Lung (tissue), 12 donors: ENCODE data around the gene SPSB4. TPM values are rescaled to one million over a fixed set of nuclear protein-coding genes. Genes with fewer than 3 reads are reported as not detected.

Source experiments
- ATAC-seq: fragments of 200-7000 bp; cut with Tn5 transposase; one replicate; pipeline ENCODE4 v1.9.1; 2020; ENCODE audit warnings: moderate number of reproducible peaks; ENCODE audit not compliant: insufficient read depth, low FRiP score
- DNase-seq, 3 donors: peaks; one replicate each; pipeline ENCODE4 v3.0.0-alpha.2; 2013 to 2017
- H3K27ac ChIP-seq, 2 donors: one replicate each; pipeline ENCODE4 v1.5.1; 2013; ENCODE audit warnings: mild to moderate bottlenecking in 2 of 2, moderate library complexity in 2 of 2, control low read depth in 1 of 2, inconsistent platforms in 1 of 2, low read depth in 1 of 2, low read length in 1 of 2
- H3K27me3 ChIP-seq, 3 donors: one replicate each; pipeline ENCODE4 v1.5.1; 2013; ENCODE audit warnings: low read length in 2 of 3; ENCODE audit not compliant: control insufficient read depth in 3 of 3, insufficient read depth in 3 of 3
- H3K36me3 ChIP-seq, 4 donors: one replicate each; pipeline ENCODE4 v1.5.1; 2013; ENCODE audit warnings: low read length in 4 of 4, mild to moderate bottlenecking in 1 of 4, moderate library complexity in 1 of 4; ENCODE audit not compliant: control insufficient read depth in 4 of 4, insufficient read depth in 4 of 4
- H3K4me1 ChIP-seq, 5 donors: one replicate each; pipeline ENCODE4 v1.5.1; 2013; ENCODE audit warnings: low read length in 5 of 5, mild to moderate bottlenecking in 2 of 5, moderate library complexity in 1 of 5; ENCODE audit not compliant: control insufficient read depth in 5 of 5, insufficient read depth in 5 of 5
- H3K4me3 ChIP-seq: one replicate; pipeline ENCODE4 v1.5.1; 2013; ENCODE audit warnings: mild to moderate bottlenecking, control low read depth, moderate library complexity
- H3K9ac ChIP-seq, 2 donors: one replicate each; pipeline ENCODE4 v1.5.1; 2013; ENCODE audit warnings: low read length in 2 of 2, control low read depth in 1 of 2; ENCODE audit not compliant: insufficient read depth in 1 of 2
- H3K9me3 ChIP-seq, 4 donors: one replicate each; pipeline ENCODE4 v1.5.1; 2013; ENCODE audit warnings: low read length in 3 of 4, mild to moderate bottlenecking in 1 of 4, moderate library complexity in 1 of 4; ENCODE audit not compliant: control insufficient read depth in 4 of 4, insufficient read depth in 3 of 4
- WGBS, 2 donors: extraction: QIAGEN DNeasy Blood & Tissue Kit; methylation state at CpG; one replicate each; pipeline ENCODE4 v1.1.7; 2013; 5-methylcytosine and 5-hydroxymethylcytosine counted together
- polyA plus RNA-seq, 2 donors: library from polyadenylated mRNA; stranded (reverse); fragments of 200-250 nt; gene quantifications; one replicate each; pipeline ENCODE4 v1.2.1, GENCODE V29; 2013
- total RNA-seq, 2 donors: library from RNA; depleted of rRNA in 1 of 2; stranded (reverse); fragments of >200 nt in 1 of 2; gene quantifications; one replicate each; pipeline ENCODE4 v1.2.1, GENCODE V29; 2014 to 2021
- TF ChIP-seq, protein P1 (sequence below): IDR thresholded peaks from 2 replicates; pipeline ENCODE4 v1.5.1; 2012; ENCODE audit warnings: mild to moderate bottlenecking; ENCODE audit errors: control extremely low read depth, extremely low read depth
- donor health status: control.
- donor health status: control.
- donor health status: Bipolar disorder and iron deficiency.
- donor health status: healthy.
- donor health status: DM: yes; HTN: yes; CAD: no.

SPSB4 gene
- total and polyA plus RNA-seq, 4 donors = 0.25 to 4.4 (median 1.5) TPM

DNA sequence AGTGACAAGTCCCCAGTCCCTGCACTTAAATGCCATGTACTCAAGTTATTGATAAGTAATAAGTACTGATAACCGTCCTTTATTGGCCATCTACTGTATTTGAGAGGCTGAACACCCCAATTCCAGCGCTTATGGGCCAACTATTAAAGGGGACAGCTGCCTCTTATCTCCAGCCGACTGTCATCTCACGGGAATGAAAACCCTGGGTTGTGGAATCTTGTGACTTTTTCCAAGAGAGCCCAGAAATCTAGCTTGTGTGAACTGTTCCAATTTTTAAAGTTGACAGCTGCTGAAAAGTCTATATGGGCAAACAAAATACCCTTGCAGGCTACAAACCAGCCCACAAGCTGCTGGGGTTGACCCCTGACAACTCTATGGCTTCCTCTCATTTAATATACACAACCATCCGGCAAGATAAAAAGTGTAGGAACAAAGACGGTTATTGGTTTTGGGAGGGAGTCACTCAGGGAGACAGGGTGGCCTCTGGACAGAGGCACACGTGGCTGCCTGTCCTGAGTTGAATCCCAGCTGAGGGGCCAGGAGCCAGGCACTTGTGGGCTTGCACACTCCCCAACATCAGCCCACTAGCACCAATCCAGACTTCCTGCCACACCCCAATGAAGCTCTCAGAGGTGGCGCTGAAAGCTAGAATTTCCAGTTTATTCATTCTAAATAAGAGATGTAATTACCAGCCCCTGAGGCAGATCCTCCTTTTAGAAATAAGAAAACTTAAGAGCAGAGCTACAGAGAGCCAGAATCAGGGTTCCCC lies 16.2 kb downstream of the SPSB4 start:
- TF ChIP-seq, protein P1, sequence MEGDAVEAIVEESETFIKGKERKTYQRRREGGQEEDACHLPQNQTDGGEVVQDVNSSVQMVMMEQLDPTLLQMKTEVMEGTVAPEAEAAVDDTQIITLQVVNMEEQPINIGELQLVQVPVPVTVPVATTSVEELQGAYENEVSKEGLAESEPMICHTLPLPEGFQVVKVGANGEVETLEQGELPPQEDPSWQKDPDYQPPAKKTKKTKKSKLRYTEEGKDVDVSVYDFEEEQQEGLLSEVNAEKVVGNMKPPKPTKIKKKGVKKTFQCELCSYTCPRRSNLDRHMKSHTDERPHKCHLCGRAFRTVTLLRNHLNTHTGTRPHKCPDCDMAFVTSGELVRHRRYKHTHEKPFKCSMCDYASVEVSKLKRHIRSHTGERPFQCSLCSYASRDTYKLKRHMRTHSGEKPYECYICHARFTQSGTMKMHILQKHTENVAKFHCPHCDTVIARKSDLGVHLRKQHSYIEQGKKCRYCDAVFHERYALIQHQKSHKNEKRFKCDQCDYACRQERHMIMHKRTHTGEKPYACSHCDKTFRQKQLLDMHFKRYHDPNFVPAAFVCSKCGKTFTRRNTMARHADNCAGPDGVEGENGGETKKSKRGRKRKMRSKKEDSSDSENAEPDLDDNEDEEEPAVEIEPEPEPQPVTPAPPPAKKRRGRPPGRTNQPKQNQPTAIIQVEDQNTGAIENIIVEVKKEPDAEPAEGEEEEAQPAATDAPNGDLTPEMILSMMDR = no peak
- Histone ChIP-seq H3K27ac (no peak overlapping the region), H3K4me3 (no peak overlapping the region), H3K9me3 (peaks cover 0 to 3% (median 0%) of the 10 kb centered on the region in 4 donors), H3K9ac (no peak overlapping the region), H3K27me3 (no peaks in the 10 kb centered on the region), H3K36me3 (no peaks in the 10 kb centered on the region), H3K4me1 (peaks cover 0 to 45% (median 3%) of the 10 kb centered on the region in 5 donors)
- DNase-seq (peak; percentile 71 to 91 (median 87)), ATAC-seq (no peak)
- 66 to 79% methylated on average over 8 of the region's 8 CpGs for WGBS, 2 donors

DNA sequence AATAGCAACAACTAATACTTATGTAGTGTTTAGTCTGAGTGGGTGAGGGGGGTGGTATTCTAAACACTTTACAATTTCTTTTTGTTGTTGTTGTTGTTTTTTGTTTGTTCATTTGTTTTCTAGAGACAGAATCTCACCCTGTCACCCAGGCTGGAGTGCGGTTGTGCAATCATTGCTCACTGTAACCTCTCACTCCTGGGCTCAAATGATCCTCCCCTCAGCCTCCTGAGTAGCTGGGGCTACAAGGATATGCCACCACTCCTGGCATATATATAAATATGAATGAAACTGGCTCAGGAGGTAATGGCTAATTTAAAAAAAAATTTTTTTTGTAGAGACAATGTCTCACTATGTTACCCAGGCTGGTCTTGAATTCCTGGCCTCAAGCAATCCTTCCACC lies 19.1 kb downstream of the SPSB4 start:
- Histone ChIP-seq H3K9me3 (peaks cover 0 to 3% (median 0%) of the 10 kb centered on the region in 4 donors), H3K9ac (no peak overlapping the region), H3K4me3 (no peak overlapping the region), H3K27ac (no peak overlapping the region), H3K27me3 (no peaks in the 10 kb centered on the region), H3K36me3 (no peaks in the 10 kb centered on the region), H3K4me1 (peaks cover 0 to 30% (median 3%) of the 10 kb centered on the region in 5 donors)
- 85 to 88% methylated on average over 1 of the region's 1 CpG for WGBS, 2 donors
- DNase-seq (no peak), ATAC-seq (no peak)
- TF ChIP-seq, protein P1 = no peak

DNA sequence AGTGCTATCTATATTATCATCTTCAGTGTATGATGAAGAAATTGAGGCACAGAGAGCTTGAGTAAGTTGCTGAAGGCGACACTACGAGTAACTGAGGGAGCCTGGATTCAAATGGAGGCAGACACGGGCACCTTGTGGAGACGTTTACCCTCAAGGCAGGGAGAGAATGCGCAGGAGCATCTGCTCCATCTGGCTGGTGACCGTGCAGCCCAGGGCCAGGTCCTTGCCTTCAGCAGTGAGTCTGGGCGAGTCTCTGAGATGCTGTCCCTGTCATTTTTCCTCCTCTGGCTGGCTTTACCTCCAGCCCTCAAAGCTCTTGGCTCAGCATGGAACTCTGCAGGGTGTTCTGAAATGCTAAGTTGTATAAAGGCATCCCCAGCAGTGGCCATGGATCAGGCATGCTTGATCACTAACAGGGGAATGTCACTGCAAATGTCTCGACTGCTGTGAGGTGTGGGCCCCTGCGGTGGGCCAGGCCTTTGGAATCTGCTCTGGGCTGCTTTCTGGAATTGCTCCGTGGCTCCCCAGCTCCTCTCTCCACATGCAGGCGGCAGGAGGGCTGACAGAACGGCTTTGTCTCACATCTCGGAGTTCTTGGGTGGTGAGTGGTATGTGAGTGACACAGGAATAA lies 19.7 kb downstream of the SPSB4 start:
- Histone ChIP-seq H3K4me1 (peaks cover 0 to 30% (median 3%) of the 10 kb centered on the region in 5 donors), H3K27ac (no peak overlapping the region), H3K27me3 (no peaks in the 10 kb centered on the region), H3K9me3 (peaks cover 0 to 3% (median 0%) of the 10 kb centered on the region in 4 donors), H3K4me3 (no peak overlapping the region), H3K9ac (no peak overlapping the region), H3K36me3 (no peaks in the 10 kb centered on the region)
- 83 to 88% methylated on average over 13 of the region's 13 CpGs for WGBS, 2 donors
- DNase-seq (no peak), ATAC-seq (no peak)
- TF ChIP-seq, protein P1 = no peak
